Endodermal cell (in vitro differentiated cells): ENCODE results near the gene PTPRN2. TPM values are rescaled to one million over a fixed set of nuclear protein-coding genes. Genes with fewer than 3 reads are reported as not detected.

Source experiments
- DNase-seq: peaks from one replicate; pipeline ENCODE4 v3.0.0-alpha.2; 2017
- H3K27ac ChIP-seq: 2 replicates; pipeline ENCODE4 v1.5.1; 2013; ENCODE audit warnings: mild to moderate bottlenecking, low read depth, low read length, moderate library complexity
- H3K27me3 ChIP-seq: 2 replicates; pipeline ENCODE4 v1.6.1; 2013; ENCODE audit warnings: mild to moderate bottlenecking, low read length, moderate library complexity; ENCODE audit not compliant: insufficient read depth, control insufficient read depth, poor library complexity, severe bottlenecking
- H3K36me3 ChIP-seq: 2 replicates; pipeline ENCODE4 v1.7.0; 2013; ENCODE audit warnings: mild to moderate bottlenecking, low read length, moderate library complexity; ENCODE audit not compliant: control insufficient read depth, insufficient read depth
- H3K4me1 ChIP-seq: one replicate; pipeline ENCODE4 v1.7.0; 2013; ENCODE audit warnings: low read length; ENCODE audit not compliant: control insufficient read depth, insufficient read depth
- H3K4me3 ChIP-seq: 2 replicates; pipeline ENCODE4 v1.5.1; 2013; ENCODE audit warnings: mild to moderate bottlenecking, low read length, moderate library complexity
- H3K9ac ChIP-seq: 2 replicates; pipeline ENCODE4 v1.6.1; 2013; ENCODE audit warnings: mild to moderate bottlenecking, low read length, moderate library complexity; ENCODE audit not compliant: poor library complexity, severe bottlenecking; ENCODE audit errors: extremely low read depth
- H3K9me3 ChIP-seq: 2 replicates; pipeline ENCODE4 v1.6.1; 2013; ENCODE audit warnings: mild to moderate bottlenecking, low read length, moderate library complexity; ENCODE audit not compliant: control insufficient read depth
- H3K27ac Mint-ChIP-seq: 2 replicates; pipeline ENCODE4 v1.8.0; 2020; ENCODE audit warnings: mixed read lengths
- H3K27me3 Mint-ChIP-seq: 2 replicates; pipeline ENCODE4 v1.8.0; 2021; ENCODE audit warnings: mild to moderate bottlenecking, mixed read lengths; ENCODE audit not compliant: insufficient read depth
- H3K36me3 Mint-ChIP-seq: 2 replicates; pipeline ENCODE4 v1.8.0; 2020; ENCODE audit warnings: low read depth, mixed read lengths
- H3K4me1 Mint-ChIP-seq: 2 replicates; pipeline ENCODE4 v1.8.0; 2020; ENCODE audit warnings: mixed read lengths
- H3K4me3 Mint-ChIP-seq: 2 replicates; pipeline ENCODE4 v1.8.0; 2020; ENCODE audit warnings: mild to moderate bottlenecking, moderate library complexity, mixed read lengths
- H3K9me3 Mint-ChIP-seq: 2 replicates; pipeline ENCODE4 v1.8.0; 2020; ENCODE audit warnings: mild to moderate bottlenecking, mixed read lengths
- WGBS, 2 experiments: methylation state at CpG; one replicate each; pipeline versions ENCODE4 v1.1.5 to v1.1.7; 2013; ENCODE audit warnings: missing lambda C conversion rate in 2 of 2, mixed read lengths in 1 of 2; ENCODE audit not compliant: insufficient coverage in 1 of 2, insufficient read length in 1 of 2; 5-methylcytosine and 5-hydroxymethylcytosine counted together
- total RNA-seq, 2 donors: library from RNA; stranded (reverse); fragmentation: NEBNext Ultra II Directional in 1 of 2; extraction: Animal tissue kit (Norgen Biotek cat#: 25700) in 1 of 2; gene quantifications; 2 replicates in 1 of 2; 3 replicates in 1 of 2; pipeline ENCODE4 v1.2.1, GENCODE V29; 2021
- TF ChIP-seq, protein P1 (sequence below): fragments of 200-600 bp; sonication (generic); conservative IDR thresholded peaks from 2 replicates; pipeline ENCODE4 v1.5.0; 2021; ENCODE audit warnings: antibody characterized with exemption, mild to moderate bottlenecking

The PTPRN2 gene
- total RNA-seq, 2 donors from 2014 or later: 0.69 to 1.2 TPM

DNA sequence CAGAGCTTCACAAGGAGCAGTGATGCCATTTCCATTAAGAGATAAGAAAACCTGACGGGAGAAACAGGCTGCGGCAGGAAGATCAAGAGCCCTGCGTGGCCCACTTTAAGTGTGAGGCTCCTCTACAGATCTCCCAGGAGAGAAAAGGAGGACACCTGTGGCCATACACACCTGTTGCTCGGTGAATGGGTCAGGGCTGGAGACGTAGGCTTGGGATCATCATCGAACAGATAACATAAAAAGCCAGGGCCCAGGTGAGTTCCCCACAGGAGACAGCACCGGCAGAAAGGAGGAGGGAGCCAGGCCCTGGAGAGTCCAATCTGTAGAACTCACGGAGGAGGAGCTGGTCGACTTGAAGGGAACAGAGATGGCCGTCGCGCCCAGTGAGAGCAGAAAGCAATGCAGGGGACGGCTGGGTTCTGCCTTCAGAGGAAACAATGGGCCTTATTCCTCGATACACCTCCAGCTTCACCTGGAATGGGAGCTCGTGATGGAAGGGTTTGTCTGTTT lies 694.0 kb downstream of the PTPRN2 start:
- Mint-ChIP-seq H3K9me3 (peaks cover 8% of the 10 kb centered on the region), H3K4me3 (no peak overlapping the region), H3K27ac (no peak overlapping the region), H3K4me1 (no peaks in the 10 kb centered on the region), H3K27me3 (peaks cover 3% of the 10 kb centered on the region), H3K36me3 (no peaks in the 10 kb centered on the region)
- peaks cover 79% of the 10 kb centered on the region for H3K9me3 ChIP-seq
- H3K36me3 ChIP-seq: no peaks in the 10 kb centered on the region
- no peak overlapping the region for H3K9ac ChIP-seq
- no peak overlapping the region for H3K4me3 ChIP-seq
- no peak overlapping the region for H3K27ac ChIP-seq
- H3K27me3 ChIP-seq: no peaks in the 10 kb centered on the region
- no peaks in the 10 kb centered on the region for H3K4me1 ChIP-seq
- TF ChIP-seq, protein P1, sequence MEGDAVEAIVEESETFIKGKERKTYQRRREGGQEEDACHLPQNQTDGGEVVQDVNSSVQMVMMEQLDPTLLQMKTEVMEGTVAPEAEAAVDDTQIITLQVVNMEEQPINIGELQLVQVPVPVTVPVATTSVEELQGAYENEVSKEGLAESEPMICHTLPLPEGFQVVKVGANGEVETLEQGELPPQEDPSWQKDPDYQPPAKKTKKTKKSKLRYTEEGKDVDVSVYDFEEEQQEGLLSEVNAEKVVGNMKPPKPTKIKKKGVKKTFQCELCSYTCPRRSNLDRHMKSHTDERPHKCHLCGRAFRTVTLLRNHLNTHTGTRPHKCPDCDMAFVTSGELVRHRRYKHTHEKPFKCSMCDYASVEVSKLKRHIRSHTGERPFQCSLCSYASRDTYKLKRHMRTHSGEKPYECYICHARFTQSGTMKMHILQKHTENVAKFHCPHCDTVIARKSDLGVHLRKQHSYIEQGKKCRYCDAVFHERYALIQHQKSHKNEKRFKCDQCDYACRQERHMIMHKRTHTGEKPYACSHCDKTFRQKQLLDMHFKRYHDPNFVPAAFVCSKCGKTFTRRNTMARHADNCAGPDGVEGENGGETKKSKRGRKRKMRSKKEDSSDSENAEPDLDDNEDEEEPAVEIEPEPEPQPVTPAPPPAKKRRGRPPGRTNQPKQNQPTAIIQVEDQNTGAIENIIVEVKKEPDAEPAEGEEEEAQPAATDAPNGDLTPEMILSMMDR: no peak
- WGBS, 2 experiments: 78 to 80% methylated on average over 15 of the region's 15 CpGs
- peak; percentile 30 for DNase-seq

DNA sequence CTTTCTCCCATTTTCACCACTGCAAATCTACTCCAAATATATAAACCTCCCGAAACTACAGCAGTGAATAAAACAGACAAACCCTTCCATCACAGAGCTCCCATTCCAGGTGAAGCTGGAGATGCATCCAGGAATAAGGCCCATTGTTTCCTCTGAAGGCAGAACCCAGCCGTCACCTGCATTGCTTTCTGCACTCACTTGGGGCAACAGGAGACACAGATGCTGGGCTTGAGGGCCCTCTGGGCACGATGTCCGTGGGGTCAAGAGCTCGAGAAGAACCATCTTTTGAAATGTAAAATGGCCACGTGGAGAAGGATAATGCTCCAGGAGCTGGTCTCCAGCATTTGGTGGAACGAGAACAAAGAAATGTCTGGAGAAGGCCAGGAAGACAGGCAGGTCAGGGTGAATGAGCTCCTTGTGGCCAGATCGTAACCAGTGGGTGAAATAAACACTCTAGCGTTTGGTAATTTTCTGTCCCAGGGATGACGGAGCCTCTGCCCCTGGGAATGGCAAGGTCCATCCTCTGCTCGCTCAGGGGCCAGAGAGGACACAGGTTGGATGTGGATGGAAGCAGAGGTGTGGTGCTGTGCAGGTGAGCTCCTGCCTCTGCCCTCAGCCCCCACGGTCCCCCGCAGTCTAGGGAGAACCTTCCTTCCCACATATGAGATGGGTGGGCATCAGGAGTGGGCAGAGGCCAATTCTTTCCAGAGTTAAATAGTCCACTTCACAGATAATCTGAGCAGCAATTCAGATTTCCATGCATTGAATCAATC lies 694.7 kb downstream of the PTPRN2 start:
- Mint-ChIP-seq H3K9me3 (peaks cover 9% of the 10 kb centered on the region), H3K36me3 (no peaks in the 10 kb centered on the region), H3K4me3 (no peak overlapping the region), H3K27ac (no peak overlapping the region), H3K4me1 (no peaks in the 10 kb centered on the region), H3K27me3 (peaks cover 3% of the 10 kb centered on the region)
- no peak overlapping the region for H3K27ac ChIP-seq
- H3K9me3 ChIP-seq: peaks cover 76% of the 10 kb centered on the region
- no peak overlapping the region for H3K9ac ChIP-seq
- no peaks in the 10 kb centered on the region for H3K4me1 ChIP-seq
- TF ChIP-seq, protein P1: no peak
- no peaks in the 10 kb centered on the region for H3K27me3 ChIP-seq
- no peaks in the 10 kb centered on the region for H3K36me3 ChIP-seq
- DNase-seq: peak; percentile 17
- WGBS, 2 experiments: 71 to 77% methylated on average over 9 to 13 of the region's 13 CpGs
- H3K4me3 ChIP-seq: no peak overlapping the region

DNA sequence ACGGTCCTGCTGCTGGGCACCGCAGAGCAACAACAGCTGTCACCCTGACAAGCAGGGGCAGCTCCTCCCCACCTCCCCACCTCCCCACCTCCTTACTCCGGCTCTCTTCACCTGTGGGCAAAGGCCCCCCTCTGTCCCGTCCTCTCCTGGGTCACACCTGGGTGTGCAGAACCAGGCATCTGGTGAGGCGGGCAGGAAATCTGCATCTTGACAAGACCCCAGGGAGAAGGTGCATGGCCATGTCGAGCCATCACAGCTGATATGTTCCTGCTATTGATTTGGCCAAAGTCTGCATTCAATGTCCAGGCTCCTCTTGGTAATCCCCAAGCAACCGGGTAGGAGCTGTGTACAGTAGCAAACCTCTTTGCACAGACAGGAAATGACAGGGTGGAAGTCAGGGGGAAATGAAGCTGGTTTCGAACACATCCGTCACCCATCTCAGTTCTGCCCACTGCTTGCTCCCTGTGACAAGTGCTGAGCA lies 696.7 kb downstream of the PTPRN2 start:
- Mint-ChIP-seq H3K27me3 (peaks cover 3% of the 10 kb centered on the region), H3K4me1 (no peaks in the 10 kb centered on the region), H3K9me3 (peaks cover 10% of the 10 kb centered on the region), H3K27ac (no peak overlapping the region), H3K4me3 (no peak overlapping the region), H3K36me3 (no peaks in the 10 kb centered on the region)
- TF ChIP-seq, protein P1: no peak
- Histone ChIP-seq H3K9ac (no peak overlapping the region), H3K36me3 (no peaks in the 10 kb centered on the region), H3K9me3 (peaks cover 84% of the 10 kb centered on the region), H3K27ac (no peak overlapping the region), H3K4me1 (no peaks in the 10 kb centered on the region), H3K27me3 (no peaks in the 10 kb centered on the region), H3K4me3 (no peak overlapping the region)
- WGBS, 2 experiments: 29 to 78% methylated on average over 1 to 7 of the region's 9 CpGs
- DNase-seq: peak; percentile 20
